Mammary epithelial cell (primary cell): Measurements from ENCODE around the gene TMEM187.

Experiments used
- EZH2 ChIP-seq: IDR thresholded peaks from 2 replicates; pipeline ENCODE4 v1.6.1; 2012; ENCODE audit warnings: low read length, inconsistent platforms, borderline replicate concordance
- TF ChIP-seq, protein P1 (sequence below), 2 donors: IDR thresholded peaks in 1 of 2; conservative IDR thresholded peaks in 1 of 2; 2 replicates each; pipeline ENCODE4 v1.5.1; 2011 to 2012; ENCODE audit warnings: inconsistent platforms in 2 of 2, low read length in 2 of 2, mild to moderate bottlenecking in 2 of 2, control low read depth in 1 of 2, low read depth in 1 of 2; ENCODE audit not compliant: insufficient read depth in 1 of 2; ENCODE audit errors: extremely low read depth in 1 of 2

DNA sequence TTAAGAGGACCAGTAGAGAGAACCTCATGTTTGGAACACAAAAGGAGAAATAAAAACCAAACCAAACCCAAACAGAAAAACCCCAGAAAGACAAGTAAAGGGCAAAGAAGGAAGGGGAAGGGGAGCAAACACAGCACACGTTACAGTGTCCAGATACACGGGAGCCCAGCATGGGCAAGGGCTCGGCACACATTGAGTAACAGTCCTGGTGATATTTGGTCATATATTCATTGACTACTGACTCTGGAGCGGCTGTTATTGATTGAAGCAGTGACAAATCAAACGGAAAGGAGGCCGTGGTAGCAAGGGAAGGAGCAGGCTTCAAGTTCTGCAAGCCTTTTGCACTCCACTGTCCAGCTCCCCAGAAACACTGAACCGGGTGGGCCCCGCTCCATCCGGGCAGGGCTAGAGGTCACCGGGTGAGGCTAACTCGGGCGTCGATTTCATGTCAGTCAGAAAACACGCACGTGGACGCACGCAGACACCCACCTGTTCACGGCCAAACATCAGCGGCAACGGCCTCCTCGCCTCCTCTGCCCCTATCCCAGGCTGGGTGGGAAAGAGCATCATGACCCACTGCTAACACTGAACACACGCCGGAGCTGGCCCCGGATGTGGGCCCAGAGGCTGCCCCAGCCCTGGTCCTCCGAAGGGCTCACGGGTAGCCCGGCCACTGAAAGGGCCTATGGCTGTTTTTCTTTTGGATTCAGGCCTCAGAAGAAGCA, 50.9 kb downstream of the TMEM187 start:
- TF ChIP-seq, protein P1, sequence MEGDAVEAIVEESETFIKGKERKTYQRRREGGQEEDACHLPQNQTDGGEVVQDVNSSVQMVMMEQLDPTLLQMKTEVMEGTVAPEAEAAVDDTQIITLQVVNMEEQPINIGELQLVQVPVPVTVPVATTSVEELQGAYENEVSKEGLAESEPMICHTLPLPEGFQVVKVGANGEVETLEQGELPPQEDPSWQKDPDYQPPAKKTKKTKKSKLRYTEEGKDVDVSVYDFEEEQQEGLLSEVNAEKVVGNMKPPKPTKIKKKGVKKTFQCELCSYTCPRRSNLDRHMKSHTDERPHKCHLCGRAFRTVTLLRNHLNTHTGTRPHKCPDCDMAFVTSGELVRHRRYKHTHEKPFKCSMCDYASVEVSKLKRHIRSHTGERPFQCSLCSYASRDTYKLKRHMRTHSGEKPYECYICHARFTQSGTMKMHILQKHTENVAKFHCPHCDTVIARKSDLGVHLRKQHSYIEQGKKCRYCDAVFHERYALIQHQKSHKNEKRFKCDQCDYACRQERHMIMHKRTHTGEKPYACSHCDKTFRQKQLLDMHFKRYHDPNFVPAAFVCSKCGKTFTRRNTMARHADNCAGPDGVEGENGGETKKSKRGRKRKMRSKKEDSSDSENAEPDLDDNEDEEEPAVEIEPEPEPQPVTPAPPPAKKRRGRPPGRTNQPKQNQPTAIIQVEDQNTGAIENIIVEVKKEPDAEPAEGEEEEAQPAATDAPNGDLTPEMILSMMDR (conservative IDR thresholded peaks at IDR 0.05 in 1 of 2, IDR thresholded peaks at IDR 0.05 in 1 of 2; ENCODE audit: extremely low read depth in 1 of 2, insufficient read depth in 1 of 2, low read depth in 1 of 2, low read length in 2 of 2), result no peak
- no peak for TF ChIP-seq EZH2
